IPS-NIHi11 (cell line): ENCODE results near the gene KLHL33.

ENCODE experiments used
- DNase-seq: peaks from one replicate; pipeline ENCODE4 v3.0.0; 2012; ENCODE audit warnings: mixed read lengths, low spot score

The KLHL33 gene

GRCh38 chr14:20416223-20416622 lies 19.7 kb downstream of the KLHL33 start:
- no peak for DNase-seq

GRCh38 chr14:20415782-20416206 lies 20.2 kb downstream of the KLHL33 start:
- DNase-seq = peak; percentile 38

DNA sequence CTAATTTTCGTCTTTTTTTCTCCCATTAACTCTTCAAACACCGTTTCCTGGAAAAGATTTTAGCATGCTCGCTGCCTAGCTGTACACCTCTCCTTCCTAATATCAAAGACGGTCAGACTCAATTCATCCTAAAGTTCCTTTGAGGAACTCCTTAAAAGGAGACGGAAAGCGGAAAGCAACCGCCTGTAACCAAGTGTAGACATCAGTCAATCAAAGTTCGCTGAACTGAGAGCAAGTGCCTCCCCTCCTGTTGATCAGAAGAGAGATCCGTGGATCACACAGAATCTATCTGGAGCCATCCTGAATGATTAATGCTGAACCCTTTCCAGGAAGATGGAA lies 22.3 kb downstream of the KLHL33 start:
- no peak for DNase-seq

- peak; percentile 82 for DNase-seq
Observed at GRCh38 chr14:20412876-20413743, 22.9 kb downstream of the KLHL33 start, which contains the start of gene TEP1. Gene TEP1 (minus strand): TSS chr14:20413501. CDS start chr14:20408439, 5,062 bp downstream.

- DNase-seq = no peak
Observed at GRCh38 chr14:20412411-20412810, 23.6 kb downstream of the KLHL33 start.

- no peak for DNase-seq
Observed at GRCh38 chr14:20409226-20409625, 26.7 kb downstream of the KLHL33 start.

- no peak for DNase-seq
Observed at GRCh38 chr14:20403521-20403920, 32.4 kb downstream of the KLHL33 start.

DNA sequence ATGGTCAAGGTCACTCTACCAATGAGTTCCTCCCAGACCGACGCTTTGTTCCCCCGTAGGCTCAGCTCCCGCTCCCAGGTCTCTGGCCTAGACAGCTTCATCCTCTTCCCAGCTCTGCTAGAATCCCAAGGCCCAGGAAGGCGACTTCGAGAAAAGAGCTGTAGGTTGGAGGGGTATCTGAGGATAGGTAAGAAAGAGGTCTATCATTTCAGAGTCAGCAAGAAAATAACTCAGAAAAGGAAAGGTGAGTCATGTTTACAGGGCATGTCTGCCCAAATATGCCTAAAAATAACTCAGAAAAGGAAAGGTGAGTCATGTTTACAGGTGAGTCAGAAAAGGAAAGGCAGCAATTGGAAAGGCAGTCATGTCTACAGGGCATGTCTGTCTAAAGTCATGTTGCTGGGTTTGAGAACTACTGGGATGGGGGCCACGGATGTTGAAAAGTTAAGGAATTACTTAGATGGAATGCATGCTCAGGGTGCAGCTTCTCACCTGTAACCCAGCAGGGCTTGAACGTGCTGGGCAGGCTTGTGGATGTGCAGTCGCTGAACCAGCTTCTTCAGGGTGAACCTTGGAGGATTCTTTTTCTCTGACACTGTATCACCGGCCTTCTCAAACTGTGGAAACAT lies 34.9 kb downstream of the KLHL33 start:
- DNase-seq = no peak

- DNase-seq = no peak
Observed at GRCh38 chr14:20400589-20400964, 35.4 kb downstream of the KLHL33 start.

DNA sequence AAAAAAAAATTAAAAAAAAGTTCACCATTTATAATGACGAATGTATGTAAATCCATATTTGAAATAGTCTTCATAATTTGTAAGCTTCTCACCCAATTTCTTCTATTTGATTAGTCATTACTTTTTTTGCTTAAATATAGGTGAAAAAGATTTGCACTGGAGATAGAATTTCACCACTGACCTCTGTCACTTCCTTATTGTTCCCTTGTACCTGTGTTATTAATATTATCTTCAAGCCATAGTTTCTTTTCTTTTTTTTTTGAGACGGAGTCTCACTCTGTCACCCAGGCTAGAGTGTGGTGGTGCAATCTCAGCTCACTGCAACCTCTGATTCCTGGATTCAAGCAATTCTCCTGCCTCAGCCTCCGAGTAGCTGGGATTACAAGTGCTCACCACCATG lies 38.5 kb downstream of the KLHL33 start:
- no peak for DNase-seq

GRCh38 chr14:20391505-20391904 lies 44.5 kb downstream of the KLHL33 start:
- DNase-seq = no peak

DNA sequence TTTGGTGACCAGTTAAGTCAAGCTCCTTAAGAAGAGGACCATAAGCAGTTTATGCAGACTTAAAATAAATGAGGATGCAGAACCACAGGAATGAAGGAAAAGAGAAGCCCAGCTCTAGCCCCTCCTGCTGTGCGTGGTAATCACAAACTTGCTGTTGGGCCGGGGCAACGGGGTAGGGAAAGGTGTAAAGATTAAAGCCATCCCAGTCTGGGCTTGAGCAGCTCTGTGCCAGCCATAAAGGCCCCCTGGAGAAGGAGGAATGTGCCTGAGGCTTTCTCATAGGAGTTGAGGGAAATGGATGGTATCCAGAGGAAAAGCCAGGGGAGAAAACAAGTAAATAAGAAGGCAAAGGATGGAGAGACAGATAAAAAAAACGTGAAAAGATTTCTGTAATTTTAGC lies 47.8 kb downstream of the KLHL33 start:
- DNase-seq = peak; percentile 62

GRCh38 chr14:20387576-20387975 lies 48.4 kb downstream of the KLHL33 start:
- no peak for DNase-seq

- DNase-seq = no peak
Observed at GRCh38 chr14:20386276-20386855, 49.6 kb downstream of the KLHL33 start.

DNA sequence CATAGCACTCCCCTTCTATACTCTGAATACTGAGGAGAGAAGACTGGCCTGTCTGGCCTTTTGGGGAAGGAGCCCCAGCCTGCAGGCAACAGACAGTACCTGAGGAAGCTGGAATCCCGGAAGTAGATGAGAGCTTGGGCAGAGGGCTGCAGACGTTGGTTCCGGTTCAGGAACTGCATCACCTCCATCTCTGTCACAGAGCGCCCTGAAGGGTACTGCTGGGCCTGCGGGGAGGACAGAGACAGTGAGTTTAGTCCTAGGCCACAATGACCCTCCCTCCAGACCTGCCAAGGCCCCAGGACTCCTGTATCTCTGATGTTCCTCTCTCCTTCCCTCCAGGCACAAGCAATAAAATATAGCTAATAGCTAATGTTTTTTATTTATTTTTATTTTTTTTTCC lies 51.1 kb downstream of the KLHL33 start:
- DNase-seq = no peak

DNA sequence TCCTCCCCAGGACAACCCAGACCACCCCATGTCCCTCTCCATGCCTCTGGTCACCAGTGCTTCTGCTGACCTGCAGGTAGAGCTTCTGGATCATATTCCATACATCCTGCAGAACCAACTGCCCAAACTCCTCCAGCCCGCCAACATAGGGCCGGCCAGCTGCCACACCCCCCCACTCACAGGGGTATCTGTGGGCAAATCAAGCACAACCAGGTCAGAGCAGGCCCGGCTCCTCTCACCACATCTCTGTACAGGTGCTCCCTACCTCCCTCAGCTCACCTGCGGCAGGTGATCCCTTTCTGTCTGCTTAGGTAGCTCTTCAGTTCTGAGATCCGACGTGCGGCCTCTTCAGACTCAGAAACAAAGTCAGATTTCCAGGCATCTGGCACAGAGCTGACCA lies 51.6 kb downstream of the KLHL33 start:
- DNase-seq = no peak

DNA sequence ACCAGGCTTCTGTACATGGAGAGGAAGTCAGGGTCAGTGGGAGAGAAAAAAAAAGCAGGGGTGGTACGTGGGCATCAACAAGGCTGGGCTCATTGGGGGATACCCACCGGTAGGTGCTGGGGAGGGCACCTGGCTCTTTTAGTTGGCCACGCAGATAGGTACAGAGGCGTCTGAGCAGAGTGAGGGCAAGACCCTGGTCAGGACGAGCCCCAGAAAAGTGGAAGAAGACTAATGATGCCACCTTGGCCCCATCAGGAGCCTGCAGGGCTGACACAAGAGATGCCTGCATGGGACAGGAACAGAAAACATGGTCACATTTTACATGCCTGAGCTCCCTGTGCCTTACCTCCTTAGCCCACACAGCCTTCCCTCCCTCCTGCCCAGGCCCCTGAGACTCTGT lies 52.3 kb downstream of the KLHL33 start:
- DNase-seq = no peak

- no peak for DNase-seq
Observed at GRCh38 chr14:20383032-20383431, 52.9 kb downstream of the KLHL33 start.

- DNase-seq = no peak
Observed at GRCh38 chr14:20382526-20382925, 53.4 kb downstream of the KLHL33 start.

DNA sequence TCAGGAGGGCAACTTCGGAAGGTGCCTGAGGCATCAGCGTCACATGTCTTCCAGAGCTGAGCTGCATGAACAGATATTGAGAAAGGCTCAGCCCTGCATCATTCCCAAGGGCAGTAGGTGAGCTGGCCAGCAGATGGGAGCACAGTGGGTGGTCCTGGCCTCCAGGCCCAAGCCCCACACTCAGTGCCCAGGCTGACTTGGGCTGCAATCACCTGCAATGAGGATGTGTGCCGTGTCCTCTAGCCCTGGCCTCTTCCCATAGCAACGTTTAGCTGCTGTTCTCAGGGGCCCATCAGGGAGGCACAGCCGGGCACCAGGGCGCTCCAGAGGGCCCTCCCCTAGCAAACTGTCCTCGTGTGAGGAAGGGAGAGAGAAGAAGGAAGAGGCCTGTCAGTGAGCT lies 54.6 kb downstream of the KLHL33 start:
- no peak for DNase-seq

DNA sequence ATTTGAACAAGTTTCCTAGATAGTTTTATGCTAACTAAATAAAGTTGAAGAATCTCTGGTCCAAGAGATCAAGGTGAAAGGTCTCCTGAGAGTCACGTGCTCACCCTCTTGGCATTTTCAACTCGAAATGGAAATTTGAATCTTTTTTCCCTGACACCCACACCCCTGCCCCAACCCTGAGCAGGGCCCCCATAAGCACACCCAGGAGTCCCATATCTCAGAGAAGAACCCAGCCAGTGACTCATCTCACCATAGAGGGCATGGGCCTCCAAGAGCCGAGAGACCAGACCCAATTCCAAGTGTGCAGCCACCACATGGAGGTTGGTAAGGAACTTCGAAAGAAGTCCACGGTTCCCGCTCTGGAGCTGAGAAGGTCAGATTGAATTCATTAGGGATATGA lies 55.3 kb downstream of the KLHL33 start:
- DNase-seq = no peak

GRCh38 chr14:20379743-20380142 lies 56.2 kb downstream of the KLHL33 start:
- DNase-seq = no peak

GRCh38 chr14:20377171-20377570 lies 58.8 kb downstream of the KLHL33 start:
- DNase-seq = no peak
